ENCODE data around the gene DKK2.

DNA sequence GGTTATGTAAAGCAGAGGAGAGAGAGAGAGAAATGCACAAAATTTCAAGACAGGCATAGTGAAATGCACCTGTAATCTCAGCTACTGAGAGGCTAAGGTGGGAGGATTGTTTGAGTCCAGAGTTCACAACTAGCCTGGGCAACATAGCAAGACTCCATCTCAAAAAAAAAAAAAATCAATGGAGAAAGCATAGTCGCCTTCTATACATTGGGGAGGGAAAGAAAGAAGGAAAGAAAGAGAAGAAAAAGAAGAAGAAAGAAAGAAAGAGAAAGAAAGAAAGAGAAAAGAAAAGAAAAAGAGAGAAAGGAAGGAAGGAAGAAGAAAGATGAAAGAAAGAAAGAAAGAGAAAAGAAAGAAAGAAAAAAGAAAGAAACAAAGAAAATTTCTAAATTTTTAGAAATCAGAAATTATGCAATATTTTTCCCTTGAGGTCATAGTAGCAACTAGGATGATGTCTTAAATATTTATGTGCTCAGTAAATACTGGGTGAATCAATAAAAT lies 53.4 kb downstream of the DKK2 start:
- no peak for TF ChIP-seq POLR2A (IDR thresholded peaks at IDR 0.05; ENCODE audit: low read depth, low read length)
- TF ChIP-seq POLR2AphosphoS5 (IDR thresholded peaks at IDR 0.05; ENCODE audit: low read depth, low read length) = no peak
- TF ChIP-seq TAF1 (IDR thresholded peaks at IDR 0.05; ENCODE audit: low read depth, low read length) = no peak
- TF ChIP-seq POU2F2 (IDR thresholded peaks at IDR 0.05; ENCODE audit: low read depth, low read length) = no peak
- no peak for TF ChIP-seq PAX5 (IDR thresholded peaks at IDR 0.05; ENCODE audit: insufficient read depth, low read length, severe bottlenecking)
